Hepatocyte (in vitro differentiated cells): ENCODE measurements around the gene DNAH11.

Experiments
- CTCF ChIP-seq: fragments of 200-600 bp; sonication (generic); IDR thresholded peaks from 2 replicates; pipeline ENCODE4 v1.5.1; 2016; ENCODE audit warnings: antibody characterized with exemption, mild to moderate bottlenecking; ENCODE audit not compliant: poor library complexity
- EZH2 ChIP-seq: fragments of 200-600 bp; sonication (generic); IDR thresholded peaks from 2 replicates; pipeline ENCODE4 v1.6.1; 2016; ENCODE audit warnings: antibody characterized with exemption, mild to moderate bottlenecking, borderline replicate concordance

GRCh38 chr7:21829731-21830130 lies 286.9 kb downstream of the DNAH11 start:
- TF ChIP-seq CTCF (no peak), EZH2 (no peak)
